NCI-H82 (cell line): ENCODE measurements around the gene DPH7.
"Not testable (repeated sequence)": the region's sequence is repeated elsewhere in the genome, so short reads cannot be mapped to it uniquely, and the experiment has no call there.

ENCODE experiments used
- DNase-seq: peaks from one replicate; lab custom pipeline; 2025; lab: John Stamatoyannopoulos, UW

DPH7 gene

GRCh38 chr9:137578518-137579258 is at the start of gene DPH7:
Gene DPH7 (minus strand): TSS chr9:137578925. CDS start chr9:137578777, 148 bp downstream.
- DNase-seq = peak; percentile 96

GRCh38 chr9:137627406-137627805 is 48.7 kb upstream of the DPH7 start:
- DNase-seq = not testable (repeated sequence)

- DNase-seq = no peak
These were observed 47.7 kb upstream of the DPH7 start for GRCh38 chr9:137626464-137626863.

- DNase-seq = not testable (repeated sequence)
These were observed 43.5 kb upstream of the DPH7 start for GRCh38 chr9:137622211-137622610.

GRCh38 chr9:137621131-137621757 is 42.5 kb upstream of the DPH7 start:
- DNase-seq = peak; percentile 33

- DNase-seq = no peak
These were observed 41.9 kb upstream of the DPH7 start for GRCh38 chr9:137620581-137620980.

GRCh38 chr9:137620048-137620405 is 41.3 kb upstream of the DPH7 start:
- DNase-seq = no peak

GRCh38 chr9:137619240-137620047 is 40.7 kb upstream of the DPH7 start:
- peak; percentile 27 for DNase-seq

GRCh38 chr9:137618105-137619067 is 39.7 kb upstream of the DPH7 start, which contains the start of gene EHMT1:
Gene EHMT1 (plus strand): TSS chr9:137619005. CDS start chr9:137619029, 24 bp downstream.
- peak; percentile 89 for DNase-seq

GRCh38 chr9:137615387-137615871 is 36.7 kb upstream of the DPH7 start:
- no peak for DNase-seq

- no peak for DNase-seq
These were observed 36.1 kb upstream of the DPH7 start for GRCh38 chr9:137614631-137615386.

- DNase-seq = no peak
These were observed 35.2 kb upstream of the DPH7 start for GRCh38 chr9:137613738-137614523.

- DNase-seq = no peak
These were observed 34.5 kb upstream of the DPH7 start for GRCh38 chr9:137613259-137613658.

GRCh38 chr9:137612741-137613142 is 34.0 kb upstream of the DPH7 start:
- no peak for DNase-seq

- DNase-seq = no peak
These were observed 33.2 kb upstream of the DPH7 start for GRCh38 chr9:137611623-137612609.

- DNase-seq = no peak
These were observed 32.2 kb upstream of the DPH7 start for GRCh38 chr9:137610944-137611343.

- peak; percentile 17 for DNase-seq
These were observed 28.6 kb upstream of the DPH7 start for GRCh38 chr9:137607141-137607857.

GRCh38 chr9:137606734-137607138 is 28.0 kb upstream of the DPH7 start:
- no peak for DNase-seq
